Liver (tissue), 3 donors: ENCODE data around the gene KMT2E.

Source experiments
- GABPA ChIP-seq, 2 donors: IDR thresholded peaks in 1 of 2; conservative IDR thresholded peaks in 1 of 2; 2 replicates each; pipeline ENCODE4 v1.6.1; 2016; ENCODE audit warnings: antibody characterized with exemption in 2 of 2, mild to moderate bottlenecking in 1 of 2, moderate library complexity in 1 of 2
- HNF4G ChIP-seq: IDR thresholded peaks from 2 replicates; pipeline ENCODE4 v1.6.1; 2016; ENCODE audit warnings: antibody characterized with exemption
- JUND ChIP-seq, 2 donors: IDR thresholded peaks; 2 replicates each; pipeline ENCODE4 v1.6.1; 2016; ENCODE audit warnings: antibody characterized with exemption in 2 of 2
- RXRA ChIP-seq, 2 donors: IDR thresholded peaks; 2 replicates each; pipeline ENCODE4 v1.6.1; 2017 to 2018; ENCODE audit warnings: antibody characterized with exemption in 2 of 2, mild to moderate bottlenecking in 1 of 2
- TAF1 ChIP-seq: conservative IDR thresholded peaks from 2 replicates; pipeline ENCODE4 v1.6.1; 2016; ENCODE audit warnings: antibody characterized with exemption, mild to moderate bottlenecking
- TF ChIP-seq, protein P1 (sequence below): fragments of 150-350 bp; IDR thresholded peaks from 2 replicates; pipeline ENCODE4 v1.5.1; 2017; ENCODE audit warnings: improper control_type of control experiment, low read depth, low read length; ENCODE audit not compliant: missing input control
- TF ChIP-seq, protein P2 (sequence below): IDR thresholded peaks from 2 replicates; pipeline ENCODE4 v1.6.1; 2016; ENCODE audit warnings: antibody characterized with exemption
- donor health status: healthy.
- donor health status: healthy.

DNA sequence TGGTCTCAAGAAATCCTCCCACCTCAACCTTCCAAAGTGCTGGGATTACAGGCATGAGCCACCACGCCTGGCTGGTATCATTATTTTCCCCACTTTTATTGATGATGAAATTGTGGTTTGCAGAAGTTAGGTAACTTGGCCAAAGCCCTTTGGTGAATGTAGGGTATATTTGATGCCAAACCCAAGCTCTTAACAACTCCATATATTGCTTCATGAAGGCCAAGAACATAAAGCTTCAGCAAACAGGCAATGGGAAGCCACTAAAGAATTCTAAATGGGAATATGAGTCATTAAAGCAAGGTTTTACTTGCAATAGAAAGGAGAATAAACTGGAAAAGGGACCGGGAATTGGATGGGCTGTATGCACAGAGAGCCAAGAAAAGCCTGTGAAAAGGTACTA lies 142.7 kb downstream of the KMT2E start:
- TF ChIP-seq, protein P1, sequence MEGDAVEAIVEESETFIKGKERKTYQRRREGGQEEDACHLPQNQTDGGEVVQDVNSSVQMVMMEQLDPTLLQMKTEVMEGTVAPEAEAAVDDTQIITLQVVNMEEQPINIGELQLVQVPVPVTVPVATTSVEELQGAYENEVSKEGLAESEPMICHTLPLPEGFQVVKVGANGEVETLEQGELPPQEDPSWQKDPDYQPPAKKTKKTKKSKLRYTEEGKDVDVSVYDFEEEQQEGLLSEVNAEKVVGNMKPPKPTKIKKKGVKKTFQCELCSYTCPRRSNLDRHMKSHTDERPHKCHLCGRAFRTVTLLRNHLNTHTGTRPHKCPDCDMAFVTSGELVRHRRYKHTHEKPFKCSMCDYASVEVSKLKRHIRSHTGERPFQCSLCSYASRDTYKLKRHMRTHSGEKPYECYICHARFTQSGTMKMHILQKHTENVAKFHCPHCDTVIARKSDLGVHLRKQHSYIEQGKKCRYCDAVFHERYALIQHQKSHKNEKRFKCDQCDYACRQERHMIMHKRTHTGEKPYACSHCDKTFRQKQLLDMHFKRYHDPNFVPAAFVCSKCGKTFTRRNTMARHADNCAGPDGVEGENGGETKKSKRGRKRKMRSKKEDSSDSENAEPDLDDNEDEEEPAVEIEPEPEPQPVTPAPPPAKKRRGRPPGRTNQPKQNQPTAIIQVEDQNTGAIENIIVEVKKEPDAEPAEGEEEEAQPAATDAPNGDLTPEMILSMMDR, result no peak
- no peak for TF ChIP-seq HNF4G
- TF ChIP-seq TAF1, result no peak
- TF ChIP-seq, protein P2, sequence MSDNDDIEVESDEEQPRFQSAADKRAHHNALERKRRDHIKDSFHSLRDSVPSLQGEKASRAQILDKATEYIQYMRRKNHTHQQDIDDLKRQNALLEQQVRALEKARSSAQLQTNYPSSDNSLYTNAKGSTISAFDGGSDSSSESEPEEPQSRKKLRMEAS, result no peak
- no peak for TF ChIP-seq JUND (IDR thresholded peaks at IDR 0.05)
- no peak for TF ChIP-seq RXRA (IDR thresholded peaks at IDR 0.05)
- TF ChIP-seq GABPA (IDR thresholded peaks at IDR 0.05 in 1 of 2, conservative IDR thresholded peaks at IDR 0.05 in 1 of 2), result no peak
